A549 (cell line): Measurements from ENCODE around the gene PTPRN2. TPM values are rescaled to one million over a fixed set of nuclear protein-coding genes. Genes with fewer than 3 reads are reported as not detected.

Source experiments
- ATAC-seq, 2 experiments: fragments of 200-7000 bp in 1 of 2; fragments of >200 bp in 1 of 2; cut with Nextera tagmentation in 1 of 2; cut with Tn5 transposase in 1 of 2; 3 replicates each; pipeline versions ENCODE4 v1.8.0 to v1.9.1; 2018 to 2020; ENCODE audit warnings: mild to moderate bottlenecking in 1 of 2, moderate library complexity in 1 of 2
- CTCF ChIA-PET: fragments of 300-600 bp; sonication (Branson Sonifier 250); formaldehyde crosslinking; extraction: SDS; loops from one replicate; lab custom pipeline; 2021; ENCODE audit warnings: antibody characterized with exemption, inconsistent platforms; lab: Yijun Ruan, JAX
- POLR2A ChIA-PET: fragments of 350-600 bp; formaldehyde crosslinking; extraction: SDS; loops from one replicate; lab custom pipeline; 2021; ENCODE audit warnings: antibody characterized with exemption, inconsistent platforms; lab: Yijun Ruan, JAX
- DNase-seq, 2 experiments: peaks; one replicate each; pipeline versions ENCODE4 v3.0.0 to v3.0.0-alpha.2; 2011 to 2016; ENCODE audit warnings: low read depth in 1 of 2, low spot score in 1 of 2
- FAIRE-seq: peaks from 2 replicates; lab custom pipeline; 2011; peaks lifted over from hg19 to GRCh38; lab: Jason Lieb, UNC
- H3K27ac ChIP-seq, 2 experiments: fragments of >200 bp; sonication (Bioruptor Twin); formaldehyde crosslinking; 3 replicates each; pipeline ENCODE4 v1.5.1; 2016 to 2017
- H3K4me1 ChIP-seq: fragments of >200 bp; sonication (Bioruptor Twin); formaldehyde crosslinking; 3 replicates; pipeline ENCODE4 v1.6.1; 2016
- H3K4me2 ChIP-seq: fragments of >200 bp; sonication (Bioruptor Twin); formaldehyde crosslinking; 3 replicates; pipeline ENCODE4 v1.6.1; 2016
- H3K4me3 ChIP-seq: fragments of >200 bp; sonication (Bioruptor Twin); formaldehyde crosslinking; 3 replicates; pipeline ENCODE4 v1.5.1; 2016
- H3K9me3 ChIP-seq: fragments of >200 bp; sonication (Bioruptor Twin); formaldehyde crosslinking; 3 replicates; pipeline ENCODE4 v1.6.1; 2016
- CBX2 ChIP-seq: fragments of 200-600 bp; sonication (generic); IDR thresholded peaks from 2 replicates; pipeline ENCODE4 v1.6.1; 2016; ENCODE audit warnings: low read depth, mild to moderate bottlenecking, borderline replicate concordance
- CBX8 ChIP-seq: fragments of 200-600 bp; sonication (generic); IDR thresholded peaks from 2 replicates; pipeline ENCODE4 v1.6.1; 2016
- CEBPB ChIP-seq, 2 experiments: fragments of >200 bp in 1 of 2; sonication (Bioruptor Twin) in 1 of 2; formaldehyde crosslinking in 1 of 2; IDR thresholded peaks; 2 replicates each; pipeline ENCODE4 v1.6.1; 2012 to 2016
- EHF ChIP-seq: fragments of 250-450 bp; sonication (Bioruptor Pico); IDR thresholded peaks from 2 replicates; pipeline ENCODE4 v1.5.0; 2020; ENCODE audit warnings: mild to moderate bottlenecking
- EP300 ChIP-seq, 2 experiments: fragments of >200 bp; sonication (Bioruptor Twin); formaldehyde crosslinking; IDR thresholded peaks; 2 replicates in 1 of 2; 3 replicates in 1 of 2; pipeline ENCODE4 v1.6.1; 2016 to 2017
- ESRRA ChIP-seq: fragments of 150-350 bp; IDR thresholded peaks from 2 replicates; pipeline ENCODE4 v1.6.1; 2014; ENCODE audit warnings: mild to moderate bottlenecking, low read length, borderline replicate concordance
- FOSB ChIP-seq: fragments of 250-450 bp; sonication (Bioruptor Pico); IDR thresholded peaks from 2 replicates; pipeline ENCODE4 v1.5.0; 2020; ENCODE audit warnings: mild to moderate bottlenecking, moderate library complexity
- FOSL2 ChIP-seq, 2 experiments: fragments of 450-650 bp in 1 of 2; fragments of >200 bp in 1 of 2; sonication (Bioruptor Twin) in 1 of 2; formaldehyde crosslinking; IDR thresholded peaks; 2 replicates each; pipeline versions ENCODE4 v1.5.0 to v1.6.1; 2016 to 2020; ENCODE audit warnings: mild to moderate bottlenecking in 1 of 2, moderate library complexity in 1 of 2
- GATA3 ChIP-seq: IDR thresholded peaks from 2 replicates; pipeline ENCODE4 v1.6.1; 2012; ENCODE audit warnings: borderline replicate concordance
- HOXB5 ChIP-seq: fragments of 250-450 bp; sonication (Bioruptor Pico); IDR thresholded peaks from 2 replicates; pipeline ENCODE4 v1.5.0; 2020; ENCODE audit warnings: mild to moderate bottlenecking, moderate library complexity
- JUN ChIP-seq, 2 experiments: fragments of >200 bp; sonication (Bioruptor Twin); formaldehyde crosslinking; IDR thresholded peaks; 2 replicates in 1 of 2; 3 replicates in 1 of 2; pipeline ENCODE4 v1.6.1; 2016 to 2017
- KDM5A ChIP-seq: fragments of 200-600 bp; sonication (generic); IDR thresholded peaks from 2 replicates; pipeline ENCODE4 v1.6.1; 2016; ENCODE audit warnings: antibody characterized with exemption, mild to moderate bottlenecking
- MAFK ChIP-seq: fragments of 450-650 bp; IDR thresholded peaks from 2 replicates; pipeline ENCODE4 v1.6.1; 2014; ENCODE audit not compliant: partially characterized antibody
- MAZ ChIP-seq: fragments of 150-350 bp; IDR thresholded peaks from 2 replicates; pipeline ENCODE4 v1.6.1; 2014; ENCODE audit warnings: antibody characterized with exemption, low read depth, low read length, borderline replicate concordance
- NFE2L2 ChIP-seq: fragments of 150-350 bp; conservative IDR thresholded peaks from 2 replicates; pipeline ENCODE4 v1.6.1; 2014; ENCODE audit warnings: low read length
- POLR2A ChIP-seq: IDR thresholded peaks from 2 replicates; pipeline ENCODE4 v1.6.1; 2012; ENCODE audit warnings: mild to moderate bottlenecking, low read length
- POLR2AphosphoS2 ChIP-seq: conservative IDR thresholded peaks from 2 replicates; pipeline ENCODE4 v1.6.1; 2012; ENCODE audit warnings: low read length, improper control_type of control experiment, inconsistent platforms
- RARB ChIP-seq: fragments of 250-450 bp; sonication (Bioruptor Pico); IDR thresholded peaks from 2 replicates; pipeline ENCODE4 v1.8.0; 2021; ENCODE audit warnings: mild to moderate bottlenecking, moderate library complexity
- SMC3 ChIP-seq: fragments of >200 bp; sonication (Bioruptor Twin); formaldehyde crosslinking; IDR thresholded peaks from 3 replicates; pipeline ENCODE4 v1.6.1; 2018; ENCODE audit warnings: inconsistent platforms
- SREBF2 ChIP-seq: fragments of 450-650 bp; IDR thresholded peaks from 2 replicates; pipeline ENCODE4 v1.6.1; 2014; ENCODE audit warnings: mild to moderate bottlenecking, moderate library complexity
- ZC3H11A ChIP-seq: fragments of 450-650 bp; IDR thresholded peaks from 2 replicates; pipeline ENCODE4 v1.6.1; 2014; ENCODE audit warnings: antibody characterized with exemption, mild to moderate bottlenecking
- ZFP36 ChIP-seq: fragments of 450-650 bp; IDR thresholded peaks from 2 replicates; pipeline ENCODE4 v1.6.1; 2014; ENCODE audit warnings: borderline replicate concordance; ENCODE audit not compliant: partially characterized antibody
- ZSCAN20 ChIP-seq: fragments of 250-450 bp; sonication (Bioruptor Pico); IDR thresholded peaks from 2 replicates; pipeline ENCODE4 v1.8.0; 2022; ENCODE audit warnings: mild to moderate bottlenecking, moderate library complexity
- WGBS: methylation state at CpG from one replicate; pipeline ENCODE4 v1.1.6; 2017; ENCODE audit errors: missing lambda C conversion rate; 5-methylcytosine and 5-hydroxymethylcytosine counted together
- polyA plus RNA-seq, 4 experiments: library from polyadenylated mRNA; depleted of rRNA in 3 of 4; stranded (reverse); fragments of >200 nt; fragmentation: RNase III in 1 of 4; extraction: RNeasy Plus Mini Kit Qiagen cat#74134 plus additional on column Dnase treatment in 1 of 4; gene quantifications; 2 replicates in 3 of 4; 3 replicates in 1 of 4; pipeline ENCODE4 v1.2.3, GENCODE V29; 2011 to 2017
- TF ChIP-seq, protein P1 (sequence below): fragments of 250-450 bp; sonication (Bioruptor Pico); IDR thresholded peaks from 2 replicates; pipeline ENCODE4 v1.5.0; 2020; ENCODE audit warnings: low read depth, mild to moderate bottlenecking, moderate library complexity
- TF ChIP-seq, protein P2 (sequence below): IDR thresholded peaks from 2 replicates; pipeline ENCODE4 v1.6.1; 2012
- TF ChIP-seq, protein P3 (sequence below): fragments of 150-350 bp; IDR thresholded peaks from 2 replicates; pipeline ENCODE4 v1.6.1; 2014; ENCODE audit warnings: low read depth, mild to moderate bottlenecking, low read length
- TF ChIP-seq, protein P4 (sequence below): fragments of 450-650 bp; IDR thresholded peaks from 2 replicates; pipeline ENCODE4 v1.6.1; 2014; ENCODE audit warnings: antibody characterized with exemption

The PTPRN2 gene
- polyA plus RNA-seq, 2 of the 4 experiments (the other 2 are of a cell fraction): 0.41 to 1.2 TPM

DNA sequence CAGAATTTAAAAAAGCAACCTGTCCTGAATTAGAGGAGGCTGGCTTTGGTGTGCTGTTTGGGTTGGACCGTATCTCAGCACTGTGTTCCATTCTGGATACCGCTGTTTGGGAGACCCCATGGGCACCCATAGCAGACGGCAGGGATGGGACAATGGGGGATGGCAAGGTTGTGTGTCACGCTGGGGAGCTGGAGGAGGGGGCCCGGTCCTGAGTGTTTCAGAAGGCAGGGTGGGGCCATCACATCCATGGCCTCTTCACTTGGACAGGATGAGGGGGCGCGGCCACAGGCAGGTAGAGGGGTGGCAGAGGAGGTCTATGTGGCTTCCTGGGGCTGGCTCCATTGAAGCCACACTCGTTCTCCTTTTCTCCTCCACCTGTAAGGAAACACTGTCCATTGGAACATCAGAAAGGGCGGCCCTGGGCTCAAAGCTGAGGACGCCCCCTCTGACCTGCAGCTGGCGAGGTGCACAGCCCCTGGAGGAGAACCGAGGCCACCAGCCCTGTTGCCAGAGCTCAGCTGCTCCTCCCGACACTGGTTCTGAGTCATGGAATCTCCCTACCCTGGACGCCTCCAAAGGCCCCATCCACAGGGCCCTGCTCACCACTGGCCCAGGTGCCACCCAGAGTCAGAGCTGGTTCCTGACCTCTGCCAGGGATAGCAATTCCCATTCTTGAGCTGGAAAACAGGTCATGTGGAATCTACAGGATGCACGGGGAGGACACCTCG, 663.6 kb downstream of the PTPRN2 start:
- POLR2A ChIA-PET: no interaction called here
- 21% methylated on average over 16 of the region's 16 CpGs for WGBS
- FAIRE-seq (no peak), ATAC-seq (no peak)
- no peak overlapping the region for H3K4me3 ChIP-seq
- H3K27ac ChIP-seq: no peak overlapping the region
- no peak for TF ChIP-seq FOSL2 (IDR thresholded peaks at IDR 0.05)
- no peak for TF ChIP-seq FOSL2 (CRISPR knock-in tag; IDR thresholded peaks at IDR 0.05)
- no peak for TF ChIP-seq POLR2AphosphoS2
- no peak for TF ChIP-seq JUN (IDR thresholded peaks at IDR 0.05)
- TF ChIP-seq ZFP36: no peak
- TF ChIP-seq, protein P1, sequence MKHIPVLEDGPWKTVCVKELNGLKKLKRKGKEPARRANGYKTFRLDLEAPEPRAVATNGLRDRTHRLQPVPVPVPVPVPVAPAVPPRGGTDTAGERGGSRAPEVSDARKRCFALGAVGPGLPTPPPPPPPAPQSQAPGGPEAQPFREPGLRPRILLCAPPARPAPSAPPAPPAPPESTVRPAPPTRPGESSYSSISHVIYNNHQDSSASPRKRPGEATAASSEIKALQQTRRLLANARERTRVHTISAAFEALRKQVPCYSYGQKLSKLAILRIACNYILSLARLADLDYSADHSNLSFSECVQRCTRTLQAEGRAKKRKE (CRISPR knock-in tag): no peak
- TF ChIP-seq, protein P2, sequence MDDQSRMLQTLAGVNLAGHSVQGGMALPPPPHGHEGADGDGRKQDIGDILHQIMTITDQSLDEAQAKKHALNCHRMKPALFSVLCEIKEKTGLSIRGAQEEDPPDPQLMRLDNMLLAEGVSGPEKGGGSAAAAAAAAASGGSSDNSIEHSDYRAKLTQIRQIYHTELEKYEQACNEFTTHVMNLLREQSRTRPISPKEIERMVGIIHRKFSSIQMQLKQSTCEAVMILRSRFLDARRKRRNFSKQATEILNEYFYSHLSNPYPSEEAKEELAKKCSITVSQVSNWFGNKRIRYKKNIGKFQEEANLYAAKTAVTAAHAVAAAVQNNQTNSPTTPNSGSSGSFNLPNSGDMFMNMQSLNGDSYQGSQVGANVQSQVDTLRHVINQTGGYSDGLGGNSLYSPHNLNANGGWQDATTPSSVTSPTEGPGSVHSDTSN: no peak
- TF ChIP-seq POLR2A: no peak
- no peak for TF ChIP-seq CBX8
- no peak for TF ChIP-seq NFE2L2
- no peak for TF ChIP-seq ZC3H11A
- no peak for TF ChIP-seq SREBF2
- TF ChIP-seq HOXB5: no peak
- TF ChIP-seq MAZ: no peak
- TF ChIP-seq, protein P3, sequence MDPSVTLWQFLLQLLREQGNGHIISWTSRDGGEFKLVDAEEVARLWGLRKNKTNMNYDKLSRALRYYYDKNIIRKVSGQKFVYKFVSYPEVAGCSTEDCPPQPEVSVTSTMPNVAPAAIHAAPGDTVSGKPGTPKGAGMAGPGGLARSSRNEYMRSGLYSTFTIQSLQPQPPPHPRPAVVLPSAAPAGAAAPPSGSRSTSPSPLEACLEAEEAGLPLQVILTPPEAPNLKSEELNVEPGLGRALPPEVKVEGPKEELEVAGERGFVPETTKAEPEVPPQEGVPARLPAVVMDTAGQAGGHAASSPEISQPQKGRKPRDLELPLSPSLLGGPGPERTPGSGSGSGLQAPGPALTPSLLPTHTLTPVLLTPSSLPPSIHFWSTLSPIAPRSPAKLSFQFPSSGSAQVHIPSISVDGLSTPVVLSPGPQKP: no peak
- TF ChIP-seq RARB (CRISPR knock-in tag): no peak
- no peak for TF ChIP-seq EP300 (IDR thresholded peaks at IDR 0.05)
- TF ChIP-seq, all 56 proteins: peak for 0
- H3K9me3 ChIP-seq: no peaks in the 10 kb centered on the region
- CTCF ChIA-PET: no interaction called here
- no peak overlapping the region for H3K4me2 ChIP-seq
- DNase-seq: no peak
- H3K4me1 ChIP-seq: no peaks in the 10 kb centered on the region

DNA sequence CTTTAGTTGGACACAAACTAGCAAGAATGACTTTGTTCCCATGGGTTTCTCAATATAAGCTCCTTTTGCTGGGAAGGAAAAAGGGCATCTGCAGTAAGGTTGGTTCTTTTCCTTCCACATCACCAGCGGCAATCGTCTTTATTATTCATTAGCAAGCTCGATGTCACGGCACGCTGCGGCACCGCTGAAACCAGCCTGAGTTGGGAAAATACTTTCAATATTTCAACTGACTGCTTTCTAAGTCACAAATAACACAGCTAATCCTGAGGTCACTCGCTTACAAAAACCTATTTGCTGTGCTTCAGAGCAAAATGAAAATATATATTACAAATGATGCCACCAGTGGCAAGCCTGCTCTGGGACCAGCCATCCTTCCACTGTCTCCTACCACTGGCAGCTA, 665.0 kb downstream of the PTPRN2 start:
- ChIA-PET POLR2A (no interaction called here), CTCF (no interaction called here)
- Histone ChIP-seq H3K4me2 (no peak overlapping the region), H3K4me3 (no peak overlapping the region), H3K9me3 (no peaks in the 10 kb centered on the region), H3K4me1 (no peaks in the 10 kb centered on the region), H3K27ac (no peak overlapping the region)
- ATAC-seq: no peak
- WGBS: 41% methylated on average over 8 of the region's 8 CpGs
- no peak for FAIRE-seq
- no peak for TF ChIP-seq JUN (IDR thresholded peaks at IDR 0.05)
- TF ChIP-seq FOSB (CRISPR knock-in tag): no peak
- TF ChIP-seq GATA3: no peak
- no peak for TF ChIP-seq CEBPB (IDR thresholded peaks at IDR 0.05)
- TF ChIP-seq SMC3: no peak
- TF ChIP-seq CBX2: no peak
- DNase-seq: no peak

DNA sequence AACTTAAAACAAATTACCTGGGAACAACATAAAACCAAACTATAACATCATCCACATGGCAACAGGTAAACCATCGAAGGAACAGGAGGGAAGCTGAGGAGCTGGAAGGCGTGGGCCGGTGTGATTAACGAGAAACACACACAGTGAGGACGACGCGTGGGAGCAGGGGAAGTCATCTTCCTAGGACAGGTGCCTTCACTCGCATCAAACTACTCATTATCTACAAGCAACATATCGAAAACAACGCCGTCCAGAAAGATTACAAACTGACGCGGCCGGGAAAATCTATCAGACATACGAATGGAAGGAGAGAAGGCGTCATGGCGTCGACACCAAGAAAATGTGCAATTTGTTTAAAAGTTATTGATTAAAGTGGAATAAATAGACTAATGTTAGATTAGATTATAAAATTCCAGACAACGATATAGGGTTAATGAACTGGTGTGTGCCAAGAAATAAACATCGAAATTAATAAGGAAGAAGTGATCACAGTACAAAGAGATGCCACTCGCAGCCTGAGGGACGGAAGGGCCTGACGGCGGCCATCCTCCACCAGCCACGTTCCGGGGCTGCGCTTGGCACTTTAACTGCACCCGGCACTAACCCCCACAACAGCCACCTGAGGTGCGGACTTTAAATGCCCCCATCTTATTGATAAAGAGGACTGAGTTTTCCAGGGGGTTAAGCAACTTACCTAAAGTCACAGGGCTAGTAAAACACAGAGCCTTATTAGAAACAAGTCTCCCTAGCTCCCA, 669.1 kb downstream of the PTPRN2 start:
- no peak overlapping the region for H3K4me2 ChIP-seq
- ATAC-seq (no peak), DNase-seq (no peak), FAIRE-seq (no peak)
- CTCF ChIA-PET: no interaction called here
- POLR2A ChIA-PET: no interaction called here
- H3K4me1 ChIP-seq: no peaks in the 10 kb centered on the region
- no peak overlapping the region for H3K27ac ChIP-seq
- WGBS: 62% methylated on average over 29 of the region's 29 CpGs
- H3K4me3 ChIP-seq: no peak overlapping the region
- peaks cover 15% of the 10 kb centered on the region; the same call in 2 of the 3 replicates for H3K9me3 ChIP-seq
- TF ChIP-seq EHF (CRISPR knock-in tag): no peak
- no peak for TF ChIP-seq KDM5A
- TF ChIP-seq MAFK: no peak
- no peak for TF ChIP-seq EP300 (IDR thresholded peaks at IDR 0.05)
- TF ChIP-seq ZSCAN20 (CRISPR knock-in tag): no peak
- TF ChIP-seq, protein P4, sequence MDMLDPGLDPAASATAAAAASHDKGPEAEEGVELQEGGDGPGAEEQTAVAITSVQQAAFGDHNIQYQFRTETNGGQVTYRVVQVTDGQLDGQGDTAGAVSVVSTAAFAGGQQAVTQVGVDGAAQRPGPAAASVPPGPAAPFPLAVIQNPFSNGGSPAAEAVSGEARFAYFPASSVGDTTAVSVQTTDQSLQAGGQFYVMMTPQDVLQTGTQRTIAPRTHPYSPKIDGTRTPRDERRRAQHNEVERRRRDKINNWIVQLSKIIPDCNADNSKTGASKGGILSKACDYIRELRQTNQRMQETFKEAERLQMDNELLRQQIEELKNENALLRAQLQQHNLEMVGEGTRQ: no peak
- no peak for TF ChIP-seq HOXB5
- no peak for TF ChIP-seq ESRRA
- TF ChIP-seq, protein P2: no peak
- no peak for TF ChIP-seq ZC3H11A
- TF ChIP-seq FOSL2 (IDR thresholded peaks at IDR 0.05): no peak
- no peak for TF ChIP-seq FOSL2 (CRISPR knock-in tag; IDR thresholded peaks at IDR 0.05)
- no peak for TF ChIP-seq FOSB (CRISPR knock-in tag)
- no peak for TF ChIP-seq CBX2
